ENCODE data around the gene DDX54. TPM values are rescaled to one million over a fixed set of nuclear protein-coding genes. Genes with fewer than 3 reads are reported as not detected.

Gene DDX54
- total RNA-seq, 4 donors from 2014 or later: 53.9 to 71.8 (median 63.9) TPM

DNA sequence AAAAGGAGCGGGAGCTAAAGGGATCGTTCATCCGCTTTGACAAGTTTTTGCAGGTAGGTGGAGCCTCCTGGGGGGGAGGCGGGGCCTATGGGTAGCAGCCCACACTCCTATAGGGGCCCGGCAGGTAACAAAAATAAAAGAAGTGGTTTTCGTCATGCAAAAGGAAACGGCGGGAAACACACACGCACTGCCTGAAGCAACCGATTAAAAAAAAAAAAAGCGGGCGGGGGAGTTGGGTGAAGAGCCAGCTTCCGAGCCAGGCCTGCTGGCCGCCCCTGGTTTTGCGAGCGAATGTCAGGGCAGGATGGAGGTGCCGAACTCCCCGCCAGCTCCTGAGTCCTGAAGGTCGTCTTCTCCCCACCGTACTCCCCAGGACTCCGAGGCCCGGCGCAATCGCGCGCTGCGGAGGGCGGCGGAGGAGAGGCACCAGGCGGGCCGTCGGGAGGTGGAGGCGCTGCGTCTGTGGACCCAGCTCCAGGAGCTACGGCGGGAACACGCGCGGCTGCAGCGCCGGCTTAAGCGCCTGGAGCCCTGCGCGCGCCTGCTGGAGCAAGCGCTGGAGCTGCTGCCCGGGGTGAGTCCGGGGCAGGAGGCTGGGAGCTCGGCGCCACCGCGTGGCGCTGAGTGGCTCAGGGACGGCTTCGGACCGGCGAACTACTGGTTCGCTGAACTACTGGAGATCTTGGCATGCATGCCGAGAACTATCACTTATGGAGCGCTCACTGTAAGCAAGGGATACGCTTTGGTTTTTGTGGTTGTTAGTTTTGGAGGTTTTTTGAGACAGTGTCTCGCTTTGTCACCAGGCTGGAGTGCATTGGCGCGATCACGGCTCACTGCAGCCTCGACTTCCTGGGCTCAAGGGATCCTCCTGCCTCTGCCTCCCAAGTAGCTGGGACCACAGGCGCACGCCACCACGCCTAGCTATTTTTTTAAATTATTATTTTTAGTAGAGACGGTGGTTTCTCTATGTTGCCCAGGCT lies 32.2 kb downstream of the DDX54 start:
- peak in 1 of 2 donors; percentile 66 for DNase-seq (ENCODE audit: low spot score in 2 of 2)
- Histone ChIP-seq H3K4me1 (peaks cover 33% of the 10 kb centered on the region), H3K4me3 (peak overlapping the region; percentile 42), H3K27me3 (peaks cover 33% of the 10 kb centered on the region), H3K36me3 (peaks cover 8% of the 10 kb centered on the region), H3K27ac (peak overlapping the region; percentile 21), H3K9me3 (no peaks in the 10 kb centered on the region)
- 7% methylated on average over 63 of the region's 70 CpGs for WGBS
- TF ChIP-seq, protein P1, sequence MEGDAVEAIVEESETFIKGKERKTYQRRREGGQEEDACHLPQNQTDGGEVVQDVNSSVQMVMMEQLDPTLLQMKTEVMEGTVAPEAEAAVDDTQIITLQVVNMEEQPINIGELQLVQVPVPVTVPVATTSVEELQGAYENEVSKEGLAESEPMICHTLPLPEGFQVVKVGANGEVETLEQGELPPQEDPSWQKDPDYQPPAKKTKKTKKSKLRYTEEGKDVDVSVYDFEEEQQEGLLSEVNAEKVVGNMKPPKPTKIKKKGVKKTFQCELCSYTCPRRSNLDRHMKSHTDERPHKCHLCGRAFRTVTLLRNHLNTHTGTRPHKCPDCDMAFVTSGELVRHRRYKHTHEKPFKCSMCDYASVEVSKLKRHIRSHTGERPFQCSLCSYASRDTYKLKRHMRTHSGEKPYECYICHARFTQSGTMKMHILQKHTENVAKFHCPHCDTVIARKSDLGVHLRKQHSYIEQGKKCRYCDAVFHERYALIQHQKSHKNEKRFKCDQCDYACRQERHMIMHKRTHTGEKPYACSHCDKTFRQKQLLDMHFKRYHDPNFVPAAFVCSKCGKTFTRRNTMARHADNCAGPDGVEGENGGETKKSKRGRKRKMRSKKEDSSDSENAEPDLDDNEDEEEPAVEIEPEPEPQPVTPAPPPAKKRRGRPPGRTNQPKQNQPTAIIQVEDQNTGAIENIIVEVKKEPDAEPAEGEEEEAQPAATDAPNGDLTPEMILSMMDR (IDR thresholded peaks at IDR 0.05): peak in 1 of 2 donors; percentile 34
- no peak for TF ChIP-seq EP300 (IDR thresholded peaks at IDR 0.05)
- TF ChIP-seq POLR2AphosphoS5 (IDR thresholded peaks at IDR 0.05): no peak
- TF ChIP-seq POLR2A (IDR thresholded peaks at IDR 0.05): no peak

- DNase-seq (ENCODE audit: low spot score in 2 of 2): no peak
- Histone ChIP-seq H3K27ac (peak overlapping the region; percentile 10), H3K4me1 (peaks cover 33% of the 10 kb centered on the region), H3K27me3 (peaks cover 33% of the 10 kb centered on the region), H3K36me3 (no peaks in the 10 kb centered on the region), H3K4me3 (peak overlapping the region; percentile 42), H3K9me3 (no peaks in the 10 kb centered on the region)
- 20% methylated on average over 9 of the region's 9 CpGs for WGBS
- no peak for TF ChIP-seq EP300 (IDR thresholded peaks at IDR 0.05)
- no peak for TF ChIP-seq POLR2A (IDR thresholded peaks at IDR 0.05)
- no peak for TF ChIP-seq POLR2AphosphoS5 (IDR thresholded peaks at IDR 0.05)
- TF ChIP-seq, protein P1 (IDR thresholded peaks at IDR 0.05): no peak
Observed at GRCh38 chr12:113152196-113152834, 33.0 kb downstream of the DDX54 start.

GRCh38 chr12:113151655-113152054 lies 33.6 kb downstream of the DDX54 start:
- TF ChIP-seq POLR2A (IDR thresholded peaks at IDR 0.05): no peak
- no peak for TF ChIP-seq POLR2AphosphoS5 (IDR thresholded peaks at IDR 0.05)
- TF ChIP-seq, protein P1 (IDR thresholded peaks at IDR 0.05): no peak
- no peak for TF ChIP-seq EP300 (IDR thresholded peaks at IDR 0.05)
- 88% methylated on average over 3 of the region's 3 CpGs for WGBS
- H3K4me1 ChIP-seq: peaks cover 33% of the 10 kb centered on the region
- no peak overlapping the region for H3K4me3 ChIP-seq
- no peak for DNase-seq (ENCODE audit: low spot score in 2 of 2)
- H3K9me3 ChIP-seq: no peaks in the 10 kb centered on the region
- peaks cover 33% of the 10 kb centered on the region for H3K27me3 ChIP-seq
- H3K27ac ChIP-seq: no peak overlapping the region
- no peaks in the 10 kb centered on the region for H3K36me3 ChIP-seq

GRCh38 chr12:113149361-113150150 lies 35.7 kb downstream of the DDX54 start, which contains the start of gene CFAP73:
CFAP73 (plus strand) TSS chr12:113149724; CDS start chr12:113149858, 134 bp downstream.
- WGBS: 15% methylated on average over 16 of the region's 22 CpGs
- peak in 1 of 2 donors; percentile 78 for DNase-seq (ENCODE audit: low spot score in 2 of 2)
- peaks cover 31% of the 10 kb centered on the region for H3K4me1 ChIP-seq
- no peak within 1 kb of the TSS for H3K4me3 ChIP-seq
- no peaks in the 10 kb centered on the region for H3K36me3 ChIP-seq
- H3K27me3 ChIP-seq: peaks cover 25% of the 10 kb centered on the region
- no peak for TF ChIP-seq POLR2A (IDR thresholded peaks at IDR 0.05)
- TF ChIP-seq, protein P1 (IDR thresholded peaks at IDR 0.05): no peak
- no peak for TF ChIP-seq POLR2AphosphoS5 (IDR thresholded peaks at IDR 0.05)
- no peak for TF ChIP-seq EP300 (IDR thresholded peaks at IDR 0.05)
- H3K27ac ChIP-seq: peak within 1 kb of the TSS; percentile 53
- H3K9me3 ChIP-seq: no peaks in the 10 kb centered on the region

Measured in suprapubic skin (tissue), 4 donors.